GM18951 (cell line): Measurements from ENCODE around the gene EBI3.
"Not testable (repeated sequence)": the region's sequence is repeated elsewhere in the genome, so short reads cannot be mapped to it uniquely, and the experiment has no call there.

ENCODE experiments used
- POLR2A ChIP-seq: IDR thresholded peaks from 4 replicates; pipeline ENCODE4 v1.6.1; 2011; ENCODE audit warnings: mild to moderate bottlenecking; ENCODE audit not compliant: insufficient read length, insufficient read depth; ENCODE audit errors: extremely low read depth
- in situ Hi-C: fragments of 300-500 bp; cut with MboI; formaldehyde crosslinking; loops from one replicate; pipeline ENCODE4 v1.12.0; 2022; ENCODE audit warnings: low sequenced_read_pairs, mixed read lengths, inconsistent platforms; ENCODE audit not compliant: unreplicated experiment

EBI3 gene

DNA sequence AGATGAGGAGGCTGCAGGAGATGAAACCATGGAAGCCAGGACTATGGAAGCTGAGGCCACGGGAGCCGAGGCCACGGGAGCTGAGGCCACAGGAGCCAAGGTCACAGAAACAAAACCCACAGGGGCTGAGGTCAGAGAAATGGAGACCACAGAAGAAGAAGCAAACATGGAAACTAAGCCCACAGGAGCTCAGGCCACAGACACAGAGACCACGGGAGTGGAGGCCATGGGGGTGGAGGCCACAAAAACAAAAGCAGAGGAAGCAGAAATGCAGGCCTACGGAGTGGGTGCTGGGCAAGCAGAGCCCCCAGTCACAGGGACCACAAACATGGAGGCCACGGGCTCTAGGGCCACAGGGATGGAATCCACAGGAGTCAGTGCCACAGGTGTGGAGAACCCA lies 12.5 kb upstream of the EBI3 start:
- in situ Hi-C loops = no loop called here
- no peak for TF ChIP-seq POLR2A

DNA sequence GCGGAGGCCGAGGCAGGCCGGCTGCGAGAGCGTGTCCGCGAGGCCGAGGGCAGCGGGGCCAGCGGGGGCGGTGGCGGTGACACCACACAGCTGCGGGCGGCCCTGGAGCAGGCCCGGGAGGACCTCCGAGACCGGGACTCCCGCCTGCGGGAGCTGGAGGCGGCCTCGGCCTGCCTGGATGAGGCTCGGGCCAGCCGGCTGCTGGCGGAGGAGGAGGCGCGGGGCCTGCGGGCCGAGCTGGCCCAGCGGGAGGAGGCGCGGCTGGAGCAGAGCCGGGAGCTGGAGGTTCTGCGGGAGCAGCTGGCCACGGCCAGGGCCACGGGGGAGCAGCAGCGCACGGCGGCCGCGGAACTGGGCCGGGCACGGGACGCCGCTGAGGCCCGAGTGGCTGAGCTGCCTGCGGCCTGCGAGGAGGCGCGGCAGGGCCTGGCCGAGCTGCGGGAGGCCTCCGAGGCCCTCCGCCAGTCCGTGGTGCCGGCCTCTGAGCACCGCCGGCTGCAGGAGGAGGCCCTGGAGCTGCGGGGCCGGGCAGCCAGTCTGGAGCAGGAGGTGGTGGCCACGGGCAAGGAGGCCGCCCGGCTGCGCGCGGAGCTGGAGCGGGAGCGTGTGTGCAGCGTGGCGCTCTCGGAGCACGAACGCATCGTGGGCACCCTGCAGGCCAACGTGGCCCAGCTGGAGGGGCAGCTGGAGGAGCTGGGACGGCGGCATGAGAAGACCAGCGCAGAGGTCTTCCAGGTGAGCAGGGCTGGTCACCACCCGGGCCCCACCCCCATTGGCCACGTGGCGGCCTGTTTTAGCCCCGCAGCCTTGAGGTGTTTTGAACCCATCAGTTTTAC lies 11.7 kb upstream of the EBI3 start:
- no peak for TF ChIP-seq POLR2A
- in situ Hi-C loops = no loop called here

DNA sequence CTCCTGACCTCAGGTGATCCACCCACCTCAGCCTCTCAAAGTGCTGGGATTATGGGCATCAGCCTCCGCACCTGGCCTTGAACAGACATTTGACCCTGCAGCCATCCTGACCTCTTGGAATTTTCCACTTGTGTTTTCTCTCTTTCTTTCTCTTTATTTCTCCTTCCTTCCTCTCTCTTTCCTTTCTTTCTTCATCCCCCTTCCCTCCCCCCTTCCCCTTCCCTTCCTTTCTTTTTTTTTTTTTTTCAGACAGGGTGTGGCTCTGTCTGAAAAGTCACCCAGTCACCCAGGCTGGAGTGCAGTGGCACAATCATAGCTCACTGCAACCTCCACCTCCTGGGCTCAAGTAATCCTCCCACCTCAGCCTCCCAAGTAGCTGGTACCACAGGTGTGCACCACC lies 10.8 kb upstream of the EBI3 start:
- in situ Hi-C loops = not testable (repeated sequence)

DNA sequence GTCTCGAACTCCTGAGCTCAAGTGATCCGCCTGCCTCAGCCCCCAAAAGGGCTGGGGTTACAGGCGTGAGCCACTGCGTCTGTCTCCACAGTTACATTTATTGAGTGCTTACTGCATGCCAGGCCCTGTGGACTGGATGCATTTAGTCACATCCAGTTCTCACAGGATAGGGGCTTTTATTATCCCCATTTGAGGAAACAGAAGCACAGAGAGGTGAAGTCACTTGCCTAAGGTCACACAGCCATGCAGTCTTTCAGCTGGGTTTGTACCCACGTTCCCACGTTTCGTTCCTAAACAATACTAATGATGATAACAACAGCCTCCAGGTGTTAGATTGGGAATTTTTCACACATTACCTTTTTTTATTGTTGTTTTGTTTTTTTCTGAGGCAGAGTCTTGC lies 9.1 kb upstream of the EBI3 start:
- TF ChIP-seq POLR2A = no peak
- in situ Hi-C loops = no loop called here

DNA sequence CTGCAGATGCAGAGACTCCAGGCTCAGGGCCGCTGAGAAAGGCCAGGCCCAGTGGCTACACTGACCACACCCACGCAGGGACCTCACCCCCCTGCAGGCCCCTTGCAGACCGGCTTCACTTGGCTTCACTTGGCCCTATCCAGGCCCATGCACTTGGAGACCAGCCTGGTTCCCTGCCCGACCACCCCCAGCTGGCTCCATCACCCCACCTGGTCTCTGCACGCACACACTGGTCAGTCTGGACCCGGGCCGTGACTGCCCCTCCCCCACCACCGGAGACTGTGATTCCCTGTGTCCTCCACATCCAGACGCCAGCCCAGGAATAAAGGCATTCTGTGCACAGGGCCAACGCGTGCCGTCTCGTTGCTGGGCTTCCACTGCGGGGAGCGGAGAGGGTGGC lies 4.9 kb upstream of the EBI3 start:
- in situ Hi-C loops = no loop called here
- no peak for TF ChIP-seq POLR2A

DNA sequence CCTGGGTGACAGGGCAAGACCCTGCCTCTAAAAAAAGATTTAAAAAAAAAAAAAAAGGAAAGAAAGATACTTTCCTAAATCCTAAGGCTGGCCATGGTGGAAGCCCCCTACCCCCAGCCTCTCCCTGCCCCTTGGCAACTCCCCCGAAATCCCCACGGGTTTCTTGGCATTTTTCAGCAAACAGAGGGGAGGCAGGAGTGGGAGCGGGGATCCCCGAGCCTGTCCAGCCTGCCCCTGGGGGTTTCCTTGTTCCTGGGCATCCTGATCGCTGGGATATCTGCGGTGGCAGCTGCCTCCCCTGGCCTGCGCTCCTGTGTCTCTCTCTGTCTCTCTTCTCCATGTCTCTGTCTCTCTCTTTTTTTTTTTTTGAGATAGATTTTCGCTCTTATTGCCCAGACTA lies 3.4 kb upstream of the EBI3 start:
- in situ Hi-C loops = no loop called here
- no peak for TF ChIP-seq POLR2A

DNA sequence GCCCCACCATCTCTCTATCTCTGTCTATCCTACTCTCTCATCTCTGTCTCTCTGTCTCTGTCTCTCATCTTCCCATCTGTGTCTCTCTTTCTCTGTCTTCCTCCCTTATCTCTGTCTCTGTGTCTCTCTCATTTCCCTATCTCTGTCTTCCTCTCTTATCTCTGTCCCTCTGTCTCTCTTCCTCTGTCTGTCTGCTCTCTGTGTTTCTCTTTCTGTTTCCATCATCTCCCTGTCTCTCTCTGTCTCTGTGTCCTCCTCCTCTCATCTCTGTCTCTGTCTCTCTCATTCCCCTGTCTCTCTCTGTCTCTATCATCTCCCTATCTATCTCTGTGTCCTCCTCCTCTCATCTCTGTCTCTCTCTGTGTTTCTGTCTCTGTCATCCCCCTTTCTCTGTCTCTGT lies 1.6 kb upstream of the EBI3 start:
- in situ Hi-C loops = no loop called here
- TF ChIP-seq POLR2A = no peak

DNA sequence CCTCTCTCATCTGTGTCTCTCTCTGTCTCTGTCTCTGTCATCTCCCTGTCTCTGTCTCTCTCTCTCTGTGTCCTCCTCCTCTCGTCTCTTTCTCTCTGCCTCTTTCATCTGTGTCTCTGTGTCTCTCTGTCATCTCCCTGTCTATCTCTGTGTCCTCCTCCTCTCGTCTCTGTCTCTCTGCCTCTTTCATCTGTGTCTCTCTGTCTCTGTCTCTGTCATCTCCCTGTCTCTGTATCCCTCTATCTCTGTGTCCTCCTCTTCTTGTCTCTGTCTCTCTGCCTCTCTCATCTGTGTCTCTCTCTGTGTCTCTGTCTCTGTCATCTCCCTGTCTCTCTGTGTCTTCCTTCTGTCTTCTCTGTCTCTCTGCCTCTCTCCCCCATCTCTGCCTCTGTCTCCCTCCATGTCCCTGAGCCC lies 551 bp upstream of the EBI3 start:
- no peak for TF ChIP-seq POLR2A
- in situ Hi-C loops = no loop called here

DNA sequence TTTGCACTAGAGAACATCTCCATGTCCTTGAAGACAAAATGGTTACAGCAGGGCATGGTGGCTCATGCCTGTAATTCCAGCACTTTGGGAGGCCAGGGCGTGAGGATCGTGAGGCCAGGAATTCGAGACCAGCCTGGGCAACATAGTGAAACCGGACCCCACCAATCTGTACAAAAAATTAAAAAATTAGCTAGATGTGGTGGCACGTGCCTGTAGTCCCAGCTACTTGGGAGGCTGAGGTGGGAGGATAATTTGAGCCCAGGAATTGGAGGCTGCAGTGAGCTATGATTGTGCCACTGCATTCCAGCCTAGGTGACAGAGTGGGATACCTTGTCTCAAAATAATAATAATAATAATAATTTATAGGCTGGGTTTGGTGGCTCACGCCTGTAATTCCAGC lies 914 bp downstream of the EBI3 start:
- in situ Hi-C loops = not testable (repeated sequence)

DNA sequence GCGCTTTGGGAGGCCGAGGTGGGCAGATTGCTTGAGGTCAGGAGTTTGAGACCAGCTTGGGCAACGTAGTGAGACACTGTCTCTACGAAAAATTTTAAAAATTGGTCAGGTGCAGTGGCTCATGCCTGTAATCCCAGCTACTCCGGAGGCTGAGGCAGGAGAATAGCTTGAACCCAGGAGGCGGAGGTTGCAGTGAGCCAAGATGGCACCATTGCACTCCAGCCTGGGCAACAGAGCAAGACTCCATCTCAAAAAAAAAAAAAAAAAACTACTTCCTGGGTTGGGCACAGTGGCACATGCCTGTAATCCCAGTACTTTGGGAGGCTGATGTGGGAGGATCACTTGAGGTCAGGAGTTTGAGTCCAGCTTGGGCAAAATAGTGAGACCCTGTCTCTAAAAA lies 2.2 kb downstream of the EBI3 start:
- in situ Hi-C loops = not testable (repeated sequence)

DNA sequence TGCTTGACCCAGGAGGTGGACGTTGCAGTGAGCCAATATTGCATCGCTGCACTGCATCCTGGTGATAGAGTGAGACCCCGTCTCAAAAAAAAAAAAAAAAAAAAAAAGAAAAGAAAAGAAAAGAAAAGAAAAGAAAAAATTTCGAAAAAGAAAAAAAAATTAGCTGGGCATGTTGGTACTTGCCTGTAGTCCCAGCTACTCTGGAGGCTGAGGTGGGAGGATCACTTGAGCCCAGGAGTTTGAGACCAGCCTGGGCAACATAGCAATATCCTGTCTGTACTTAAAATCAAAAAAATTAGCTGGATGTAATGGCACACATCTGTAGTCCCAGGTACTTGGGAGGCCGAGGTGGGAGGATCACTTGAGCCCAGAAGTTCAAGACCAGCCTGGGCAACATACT lies 2.8 kb downstream of the EBI3 start:
- in situ Hi-C loops = not testable (repeated sequence)

DNA sequence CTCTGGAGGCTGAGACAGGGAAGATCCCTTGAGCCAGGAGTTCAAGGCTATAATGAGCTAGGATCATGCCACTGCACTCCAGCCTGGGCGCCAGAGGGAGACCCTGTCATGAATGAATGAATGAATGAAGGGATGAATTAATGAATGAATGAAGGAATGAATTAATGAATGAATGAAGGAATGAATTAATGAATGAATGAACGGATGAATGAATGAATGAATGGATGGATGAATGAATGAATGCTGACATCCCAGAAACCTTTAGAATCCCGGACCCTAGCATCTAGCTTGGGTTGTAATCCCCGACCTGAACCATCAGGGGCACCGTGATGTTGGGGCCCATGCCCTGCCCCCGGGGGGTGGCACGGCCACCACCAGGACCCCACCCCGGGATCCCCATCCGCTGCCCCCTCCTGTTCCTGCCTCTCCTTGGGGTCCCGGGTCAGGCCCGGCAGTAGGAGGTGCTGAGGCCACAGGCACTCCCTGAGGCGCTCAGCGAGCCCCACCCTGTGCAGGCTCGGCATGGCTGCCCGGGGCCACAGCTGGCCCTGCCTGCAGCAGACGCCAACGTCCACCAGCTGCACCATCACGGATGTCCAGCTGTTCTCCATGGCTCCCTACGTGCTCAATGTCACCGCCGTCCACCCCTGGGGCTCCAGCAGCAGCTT lies 3.4 kb downstream of the EBI3 start:
- no peak for TF ChIP-seq POLR2A
- in situ Hi-C loops = no loop called here

DNA sequence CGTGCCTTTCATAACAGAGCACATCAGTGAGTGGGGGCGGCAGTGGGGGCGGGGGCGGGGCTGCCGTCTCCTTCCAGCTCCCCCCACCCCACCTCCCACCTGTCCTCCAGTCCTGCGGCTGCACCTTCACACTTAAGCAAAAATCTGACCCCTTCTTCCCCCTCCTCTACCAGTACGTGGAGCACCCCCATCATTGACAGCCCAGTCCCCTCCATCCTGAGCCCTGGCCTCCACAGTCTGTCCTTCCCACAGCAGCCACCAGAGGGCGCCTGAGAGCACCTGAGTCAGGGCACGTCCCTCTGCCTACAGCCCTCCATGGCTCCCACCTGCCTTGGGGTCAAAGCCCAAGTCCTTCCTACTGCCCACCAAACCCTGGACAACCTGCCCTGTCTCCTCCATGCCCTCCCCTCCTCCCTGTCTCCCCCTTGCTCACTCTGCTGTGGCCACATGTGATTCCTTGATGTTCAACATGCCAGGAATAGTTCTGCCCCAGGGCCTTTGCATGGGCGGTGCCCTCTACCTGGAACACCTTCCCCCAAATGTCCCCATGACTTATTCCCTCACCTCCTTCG lies 4.0 kb downstream of the EBI3 start:
- in situ Hi-C loops = no loop called here
- TF ChIP-seq POLR2A = no peak

DNA sequence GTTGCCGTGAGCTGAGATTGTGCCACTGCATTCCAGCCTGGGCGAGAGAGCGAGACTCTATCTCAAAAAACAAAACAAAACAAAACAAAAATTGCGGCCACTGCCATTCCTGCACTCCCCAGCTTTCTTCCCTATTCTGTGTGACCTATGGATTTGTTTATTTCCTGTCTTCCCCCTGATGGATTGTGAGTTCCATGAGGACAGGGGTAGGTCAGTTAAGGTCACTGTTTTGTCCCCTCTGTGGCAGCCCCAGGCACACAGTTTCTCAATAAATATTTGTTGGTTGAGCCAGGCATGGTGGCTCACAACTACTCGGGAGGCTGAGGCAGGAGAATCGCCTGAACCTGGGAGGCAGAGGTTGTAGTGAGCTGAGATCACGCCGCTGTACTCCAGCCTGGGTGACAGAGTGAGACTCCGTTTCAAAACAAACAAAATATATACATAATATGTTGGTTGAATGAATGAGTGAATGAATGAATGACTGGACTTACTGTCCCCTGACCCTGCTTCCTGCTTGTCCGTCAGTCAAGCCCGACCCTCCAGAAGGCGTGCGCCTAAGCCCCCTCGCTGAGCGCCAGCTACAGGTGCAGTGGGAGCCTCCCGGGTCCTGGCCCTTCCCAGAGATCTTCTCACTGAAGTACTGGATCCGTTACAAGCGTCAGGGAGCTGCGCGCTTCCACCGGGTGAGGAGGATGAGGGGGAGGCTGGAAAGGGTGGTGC lies 5.0 kb downstream of the EBI3 start:
- TF ChIP-seq POLR2A = no peak
- in situ Hi-C loops = no loop called here
